ENCODE data around the gene RAB40B.

RAB40B gene

GRCh38 chr17:82736511-82737185 lies 38.1 kb upstream of the RAB40B start:
- H3K27ac ChIP-seq = peak overlapping the region; percentile 98
- no peak for TF ChIP-seq CTCF (conservative IDR thresholded peaks at IDR 0.05)

- peak within 1 kb of the TSS; percentile 98 for H3K27ac ChIP-seq
- TF ChIP-seq CTCF (conservative IDR thresholded peaks at IDR 0.05) = no peak
These were observed 36.7 kb upstream of the RAB40B start, which contains the start of gene FN3K for GRCh38 chr17:82734987-82735866. FN3K (plus strand) TSS chr17:82735615; CDS start chr17:82735637, 22 bp downstream.

- no peak overlapping the region for H3K27ac ChIP-seq
- TF ChIP-seq CTCF (conservative IDR thresholded peaks at IDR 0.05) = no peak
These were observed 33.7 kb upstream of the RAB40B start for GRCh38 chr17:82732118-82732743.

GRCh38 chr17:82729479-82730260 lies 31.2 kb upstream of the RAB40B start:
- no peak for TF ChIP-seq CTCF (conservative IDR thresholded peaks at IDR 0.05)
- H3K27ac ChIP-seq = no peak overlapping the region

- no peak for TF ChIP-seq CTCF (conservative IDR thresholded peaks at IDR 0.05)
- H3K27ac ChIP-seq = no peak overlapping the region
These were observed 27.9 kb upstream of the RAB40B start for GRCh38 chr17:82726427-82726826.

GRCh38 chr17:82723169-82723807 lies 24.8 kb upstream of the RAB40B start:
- H3K27ac ChIP-seq = no peak overlapping the region
- TF ChIP-seq CTCF (conservative IDR thresholded peaks at IDR 0.05) = no peak
